Right lobe of liver (tissue), 6 donors: ENCODE results near the gene MYDGF. TPM values are rescaled to one million over a fixed set of nuclear protein-coding genes. Genes with fewer than 3 reads are reported as not detected.

Experiments used
- ATAC-seq, 4 donors: fragments of 200-7000 bp; cut with Tn5 transposase; one replicate each; pipeline ENCODE4 v1.9.1; 2020; ENCODE audit warnings: mild to moderate bottlenecking in 4 of 4, moderate library complexity in 4 of 4
- DNase-seq, 3 donors: peaks; one replicate each; pipeline ENCODE4 v3.0.0-alpha.2; 2020
- H3K27ac ChIP-seq, 3 donors: fragments of 200-600 bp; one replicate each; pipeline ENCODE4 v1.8.0; 2022
- H3K27me3 ChIP-seq, 2 donors: fragments of 200-600 bp; one replicate each; pipeline ENCODE4 v1.8.0; 2022
- H3K36me3 ChIP-seq, 4 donors: fragments of 200-600 bp; sonication (generic) in 1 of 4; one replicate each; pipeline versions ENCODE4 v1.5.1 to v1.8.0; 2017 to 2022; ENCODE audit warnings: control low read depth in 1 of 4
- H3K4me1 ChIP-seq, 4 donors: fragments of 200-600 bp; sonication (generic) in 1 of 4; one replicate each; pipeline versions ENCODE4 v1.5.1 to v1.8.0; 2017 to 2022; ENCODE audit warnings: control low read depth in 1 of 4
- H3K4me3 ChIP-seq, 3 donors: fragments of 200-600 bp; one replicate each; pipeline ENCODE4 v1.8.0; 2022
- H3K9me3 ChIP-seq, 4 donors: fragments of 200-600 bp; sonication (generic) in 1 of 4; one replicate each; pipeline versions ENCODE4 v1.5.1 to v1.8.0; 2017 to 2022; ENCODE audit warnings: control low read depth in 1 of 4
- CTCF ChIP-seq, 4 donors: fragments of 200-600 bp in 3 of 4; fragments of 450-650 bp in 1 of 4; IDR thresholded peaks; one replicate each; pipeline versions ENCODE4 v1.5.1 to v1.8.0; 2016 to 2022; ENCODE audit warnings: antibody characterized with exemption in 4 of 4, mild to moderate bottlenecking in 2 of 4
- POLR2A ChIP-seq: fragments of 450-650 bp; IDR thresholded peaks from one replicate; pipeline ENCODE4 v1.6.1; 2017; ENCODE audit warnings: antibody characterized with exemption, mild to moderate bottlenecking
- WGBS: methylation state at CpG from one replicate; pipeline ENCODE4 v1.1.6; 2018; ENCODE audit warnings: low coverage, low lambda C conversion rate; ENCODE audit not compliant: insufficient coverage; ENCODE audit errors: missing lambda C conversion rate; 5-methylcytosine and 5-hydroxymethylcytosine counted together
- intact Hi-C, 2 donors: fragments of 100-400 bp; cut with DNase I; formaldehyde crosslinking; loops; one replicate each; pipeline versions ENCODE4 v1.11.2 to v1.14.1; 2022
- total RNA-seq, 6 experiments: library from RNA; depleted of rRNA in 2 of 6; stranded (reverse); fragments of >200 nt in 2 of 6; fragmentation: NEBNext Ultra II Directional in 3 of 6; extraction: Animal tissue kit (Norgen Biotek cat#: 25700) in 3 of 6; gene quantifications; one replicate each; pipeline versions ENCODE4 v1.1.0 to v1.2.4, GENCODE V29; 2016 to 2023
- donor health status: DM: no; HTN: yes; CAD: no.
- donor health status: DM: no; HTN: no; CAD: no.
- donor health status: DM: no; HTN: no; CAD: no.
- donor health status: DM: no; HTN: yes; CAD: no.
- donor health status: DM: no; HTN: yes; CAD: no.

Gene MYDGF
- total RNA-seq, 6 experiments from 2014 or later = 58.2 to 98.7 (median 72.2) TPM

DNA sequence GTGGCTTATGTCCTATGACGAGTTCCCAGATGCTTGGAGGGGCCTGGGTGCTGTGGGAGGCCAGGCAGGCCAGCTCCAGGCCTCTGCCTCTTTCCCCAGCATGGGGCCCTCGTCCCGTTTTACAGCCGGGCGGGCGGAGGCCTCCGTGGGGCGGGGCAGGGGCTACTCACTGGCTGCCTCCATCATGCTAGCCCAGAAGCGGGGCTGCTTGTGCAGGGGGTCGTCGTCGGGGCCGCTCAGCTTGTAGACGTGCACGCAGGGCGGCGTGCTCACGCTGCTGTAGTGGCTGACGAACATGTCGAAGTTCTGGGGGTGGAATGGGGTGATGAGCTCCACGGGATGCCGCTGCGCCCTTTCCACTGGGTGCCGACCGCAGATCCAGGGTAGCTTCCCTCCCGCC, 18.4 kb upstream of the MYDGF start:
- 90% methylated on average over 7 of the region's 26 CpGs for WGBS
- ATAC-seq (no peak), DNase-seq (no peak)
- Histone ChIP-seq H3K27ac (no peak overlapping the region), H3K4me1 (peaks cover 0 to 18% (median 5%) of the 10 kb centered on the region in 4 donors), H3K4me3 (no peak overlapping the region), H3K27me3 (no peaks in the 10 kb centered on the region), H3K36me3 (peaks cover 0 to 93% (median 48%) of the 10 kb centered on the region in 4 donors), H3K9me3 (no peaks in the 10 kb centered on the region)
- TF ChIP-seq CTCF (IDR thresholded peaks at IDR 0.05) (no peak), POLR2A (no peak)
- intact Hi-C loops = no loop called here

DNA sequence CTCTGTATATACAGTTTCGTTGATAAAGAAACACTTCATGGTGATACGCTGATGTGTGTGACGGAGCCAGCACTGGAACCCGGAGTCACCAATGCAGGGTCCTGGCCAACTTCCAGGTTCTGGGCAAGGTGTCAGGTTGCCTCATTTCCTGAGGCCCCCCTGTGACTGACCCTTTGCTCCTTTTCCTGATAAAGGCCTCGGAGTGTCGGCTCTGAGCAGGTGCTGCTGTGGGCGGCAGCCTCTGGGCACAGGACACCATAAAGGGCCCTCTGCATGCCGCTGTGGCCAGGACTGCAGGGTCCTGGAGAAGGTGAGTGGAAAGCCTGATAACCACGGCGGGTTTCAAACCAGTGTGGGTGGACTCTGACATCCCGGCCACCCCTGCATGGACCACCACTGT, 17.3 kb upstream of the MYDGF start:
- no peak for DNase-seq
- peaks cover 0 to 93% (median 48%) of the 10 kb centered on the region in 4 donors for H3K36me3 ChIP-seq
- ATAC-seq = no peak

GRCh38 chr19:4686700-4687099, 16.6 kb upstream of the MYDGF start:
- TF ChIP-seq POLR2A = no peak
- no peak for TF ChIP-seq CTCF (IDR thresholded peaks at IDR 0.05)
- WGBS = 100% methylated on average over 6 of the region's 10 CpGs
- H3K9me3 ChIP-seq = no peaks in the 10 kb centered on the region
- intact Hi-C loops = no loop called here
- H3K4me3 ChIP-seq = no peak overlapping the region
- ATAC-seq (no peak), DNase-seq (no peak)
- no peaks in the 10 kb centered on the region for H3K27me3 ChIP-seq
- H3K4me1 ChIP-seq = peaks cover 0 to 3% (median under 1%) of the 10 kb centered on the region in 4 donors
- H3K27ac ChIP-seq = no peak overlapping the region
- peaks cover 0 to 94% (median 47%) of the 10 kb centered on the region in 4 donors for H3K36me3 ChIP-seq

More for the DNA sequence above, 17.3 kb upstream of the MYDGF start:
- Histone ChIP-seq H3K4me3 (no peak overlapping the region), H3K27ac (no peak overlapping the region), H3K9me3 (no peaks in the 10 kb centered on the region), H3K27me3 (no peaks in the 10 kb centered on the region), H3K4me1 (peaks cover 0 to 9% (median 3%) of the 10 kb centered on the region in 4 donors)
- intact Hi-C loops = no loop called here
- 84% methylated on average over 3 of the region's 11 CpGs for WGBS
- no peak for TF ChIP-seq POLR2A
- TF ChIP-seq CTCF (IDR thresholded peaks at IDR 0.05) = no peak

DNA sequence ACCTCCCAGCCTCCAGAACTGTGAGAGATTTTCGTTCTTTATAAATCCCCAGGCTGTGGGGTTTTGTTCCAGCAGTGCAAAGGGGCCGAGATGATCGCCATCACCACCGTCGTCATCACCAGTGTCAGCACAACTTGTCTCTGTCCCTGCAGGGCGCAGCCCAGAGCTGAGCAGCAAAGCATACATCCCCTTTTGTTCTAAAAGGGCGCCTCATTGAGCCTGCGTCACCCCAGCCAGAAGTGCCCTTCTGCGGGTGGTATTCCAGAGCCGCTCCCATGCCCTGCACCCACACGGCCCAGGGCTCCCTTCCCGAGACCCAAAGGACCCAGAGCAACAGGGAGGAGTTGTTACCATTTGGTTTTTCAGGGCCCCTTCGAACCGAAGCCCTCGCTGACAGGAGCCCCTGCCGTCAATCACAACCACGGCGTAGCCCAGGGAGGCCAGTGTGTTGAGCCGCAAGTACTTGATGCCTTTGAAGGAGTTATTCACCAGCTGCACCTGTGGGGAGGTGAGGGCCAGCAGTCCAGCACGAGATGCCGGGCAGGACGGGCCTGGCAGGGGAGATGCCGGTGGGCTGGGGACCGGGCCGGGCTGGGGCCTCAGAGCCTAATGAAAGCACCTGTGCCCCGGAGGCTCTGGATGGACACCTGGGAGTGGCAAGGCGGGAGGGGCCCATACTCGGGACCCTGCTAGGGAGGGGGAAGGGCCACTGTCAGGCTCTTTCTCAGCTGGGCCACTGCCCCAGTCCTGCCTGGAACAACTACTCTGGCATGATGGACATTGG, 14.4 kb upstream of the MYDGF start:
- no peak for DNase-seq
- WGBS = 86% methylated on average over 5 of the region's 28 CpGs
- Histone ChIP-seq H3K36me3 (peaks cover 0 to 97% (median 43%) of the 10 kb centered on the region in 4 donors), H3K27ac (no peak overlapping the region), H3K9me3 (no peaks in the 10 kb centered on the region), H3K4me1 (no peaks in the 10 kb centered on the region), H3K4me3 (no peak overlapping the region), H3K27me3 (no peaks in the 10 kb centered on the region)
- ATAC-seq = no peak
- intact Hi-C loops = no loop called here
- TF ChIP-seq CTCF (IDR thresholded peaks at IDR 0.05) = no peak
- TF ChIP-seq POLR2A = no peak
